ENCODE results near the gene LTO1.
A peak's percentile ranks its signal among the peaks of the same experiment; 100 is the strongest.

LTO1 gene

DNA sequence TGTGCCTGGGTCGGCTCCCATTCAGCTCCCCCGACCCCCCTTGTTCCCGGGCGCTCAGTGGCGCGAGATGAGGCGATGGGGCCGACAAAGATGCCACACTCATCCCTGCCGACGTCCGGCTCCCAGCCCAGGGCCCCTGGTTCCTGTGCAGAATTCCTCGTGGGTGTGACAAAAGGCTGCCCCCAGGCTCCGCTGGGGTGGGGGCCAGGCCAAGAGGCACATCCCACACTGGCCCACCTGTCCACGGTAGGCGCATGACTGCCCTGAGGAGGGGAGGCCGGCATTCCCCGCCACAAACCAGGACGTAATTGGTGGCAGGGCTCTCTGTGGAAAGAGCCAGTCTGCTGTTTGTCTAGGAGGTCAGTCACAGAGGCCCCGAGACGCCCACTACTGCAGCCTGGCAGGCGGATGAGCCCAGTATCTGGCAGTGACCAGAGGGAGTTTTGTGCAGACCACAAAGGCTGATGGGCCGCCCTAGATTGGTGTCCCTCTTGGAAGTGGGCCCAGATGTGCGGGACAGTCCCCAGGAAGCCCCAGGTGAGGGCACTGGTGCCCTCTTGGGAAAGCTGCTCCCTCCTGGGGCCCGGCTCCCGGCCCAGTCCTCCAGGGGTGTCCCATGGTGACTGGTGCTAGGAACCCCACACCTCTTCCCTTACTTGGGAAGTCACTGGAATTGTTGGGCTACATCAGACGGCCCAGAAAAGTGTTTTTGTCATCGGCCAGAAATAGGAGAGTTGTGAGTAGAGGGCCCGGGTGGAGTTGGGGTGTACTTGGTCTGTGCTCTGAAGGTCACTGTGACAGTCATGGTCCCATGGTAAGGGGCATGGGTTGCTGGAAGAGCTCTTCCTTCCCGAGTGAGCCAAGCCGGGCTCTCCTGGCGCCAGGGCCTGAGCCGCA lies 28.4 kb downstream of the LTO1 start:
- peak; percentile 33 for DNase-seq (ENCODE audit: low spot score)

DNA sequence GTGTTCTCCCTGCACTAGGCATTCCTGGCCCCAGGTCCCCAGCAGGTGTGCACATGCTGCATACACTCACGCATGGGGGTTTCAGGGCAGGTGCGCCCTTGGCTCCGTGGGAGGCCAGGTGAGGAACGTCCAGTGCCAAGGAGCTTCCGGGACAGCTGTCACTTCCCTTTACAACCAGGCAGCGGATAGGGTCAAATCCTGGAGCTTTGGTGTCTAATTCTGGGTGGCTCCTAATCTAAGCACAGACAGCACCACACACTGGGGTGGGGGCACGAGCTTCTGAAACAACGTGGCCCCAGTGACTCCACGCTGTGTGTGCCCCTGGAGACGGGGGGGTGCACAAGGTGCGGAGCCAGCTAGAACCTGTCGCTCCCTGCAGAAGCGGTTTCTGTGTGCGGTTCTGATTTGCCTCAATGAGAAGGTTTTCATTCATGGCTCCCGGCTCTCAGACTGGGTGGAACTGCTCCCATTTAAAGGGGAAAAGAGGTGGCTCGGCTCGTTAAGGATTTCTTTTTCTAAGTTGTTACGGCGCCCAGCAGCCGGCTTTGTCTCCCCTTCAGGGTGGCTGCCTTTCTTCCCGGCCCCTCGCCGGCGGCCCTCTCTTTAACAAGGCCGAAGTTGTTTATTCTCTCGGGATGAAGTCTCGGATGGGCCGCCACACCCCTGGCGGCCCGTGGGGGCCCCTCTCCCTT lies 29.2 kb downstream of the LTO1 start:
- DNase-seq (ENCODE audit: low spot score): peak; percentile 25

DNA sequence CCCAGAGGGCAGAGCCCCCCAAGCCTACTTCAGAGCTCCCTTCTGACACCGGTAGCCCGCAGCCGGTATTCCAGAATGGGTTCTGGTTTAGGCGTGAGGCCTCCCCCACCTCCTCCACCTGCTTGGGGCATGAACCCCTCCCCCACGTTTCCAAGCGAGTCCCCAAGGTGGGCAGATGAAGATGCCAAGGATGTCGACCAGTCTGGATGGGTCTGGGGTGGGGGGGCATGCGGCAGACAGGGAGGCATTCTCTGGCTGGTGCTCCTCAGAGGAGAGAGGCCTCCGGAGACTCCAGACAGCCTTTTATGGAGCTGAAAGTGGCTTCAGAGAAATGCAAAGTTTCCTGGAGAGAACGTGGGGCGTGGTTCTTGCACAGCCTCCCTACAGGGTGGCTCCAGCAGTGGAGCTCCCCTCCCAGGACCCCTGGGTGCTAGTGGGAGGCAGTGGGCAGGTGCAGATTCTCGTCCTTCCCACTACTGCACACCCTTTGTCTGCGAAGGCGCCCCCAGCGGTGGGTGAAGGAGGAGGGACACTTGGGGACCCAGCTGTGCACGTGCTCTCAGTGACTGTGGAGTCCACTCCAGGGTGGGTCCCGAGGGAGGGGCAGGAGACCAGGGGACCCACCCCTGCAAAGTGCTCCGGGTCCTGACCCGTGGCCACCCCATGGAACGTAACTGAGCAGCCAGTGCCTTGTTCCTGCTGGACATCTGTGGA lies 30.0 kb downstream of the LTO1 start:
- peak; percentile 66 for DNase-seq (ENCODE audit: low spot score)

DNA sequence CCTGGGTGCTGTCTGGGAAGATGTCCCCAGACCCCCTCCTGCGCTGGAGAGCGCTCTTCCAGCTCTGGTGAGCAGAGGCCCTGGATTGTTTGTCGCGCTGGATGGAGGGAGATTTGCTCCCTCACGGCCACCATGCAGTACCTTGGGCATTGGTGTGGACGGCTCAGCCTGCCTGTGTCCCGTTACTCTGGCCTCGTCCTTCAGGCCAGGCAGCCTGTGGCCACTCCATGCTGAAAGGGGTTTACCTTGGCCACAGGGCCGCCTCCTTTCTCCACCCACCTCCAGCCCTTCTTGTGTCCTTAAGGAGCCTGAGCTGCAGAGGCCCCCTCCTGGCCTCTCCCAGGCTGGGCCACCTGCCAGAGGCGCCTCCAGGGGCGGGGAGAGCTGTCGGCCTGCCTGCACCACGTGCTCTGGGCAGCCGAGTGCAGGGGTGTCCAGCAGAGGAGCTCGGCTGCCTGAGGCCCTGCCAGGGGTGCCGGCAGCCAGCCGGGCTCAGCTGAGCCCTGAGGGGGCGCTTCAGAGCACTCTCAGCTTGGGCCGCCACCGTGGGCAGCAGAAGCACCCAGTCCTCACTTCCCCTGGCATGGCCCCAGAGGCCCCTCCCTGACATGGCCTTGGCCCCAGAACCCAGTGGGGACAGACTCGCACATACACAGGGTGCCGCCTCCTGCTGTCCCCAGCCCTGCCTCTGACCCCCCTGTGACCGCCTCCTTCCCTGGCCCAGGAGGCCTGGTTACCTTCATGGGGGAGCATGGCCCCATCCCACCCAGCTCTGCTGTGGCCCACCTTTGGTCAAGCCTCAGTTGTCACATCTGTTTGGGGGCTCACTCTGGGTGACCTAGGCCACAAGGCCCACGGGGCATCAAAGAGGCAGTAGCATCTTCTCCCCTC lies 30.8 kb downstream of the LTO1 start:
- peak; percentile 64 for DNase-seq (ENCODE audit: low spot score)

DNA sequence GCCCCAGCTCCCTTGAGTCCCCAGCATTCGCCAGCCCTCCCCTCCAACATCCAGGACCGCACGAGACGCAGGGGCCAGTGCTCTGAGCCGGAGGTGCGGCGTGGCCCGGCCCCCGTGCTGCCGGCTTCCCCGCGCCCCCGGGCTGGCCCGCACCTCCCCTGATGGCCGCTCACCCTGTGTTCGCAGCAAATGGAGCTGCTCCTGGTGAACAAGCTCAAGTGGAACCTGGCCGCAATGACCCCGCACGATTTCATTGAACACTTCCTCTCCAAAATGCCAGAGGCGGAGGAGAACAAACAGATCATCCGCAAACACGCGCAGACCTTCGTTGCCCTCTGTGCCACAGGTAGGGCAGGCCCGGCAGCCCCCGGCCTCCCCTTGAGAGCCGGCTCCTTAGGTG lies 31.5 kb downstream of the LTO1 start:
- DNase-seq (ENCODE audit: low spot score): no peak

DNA sequence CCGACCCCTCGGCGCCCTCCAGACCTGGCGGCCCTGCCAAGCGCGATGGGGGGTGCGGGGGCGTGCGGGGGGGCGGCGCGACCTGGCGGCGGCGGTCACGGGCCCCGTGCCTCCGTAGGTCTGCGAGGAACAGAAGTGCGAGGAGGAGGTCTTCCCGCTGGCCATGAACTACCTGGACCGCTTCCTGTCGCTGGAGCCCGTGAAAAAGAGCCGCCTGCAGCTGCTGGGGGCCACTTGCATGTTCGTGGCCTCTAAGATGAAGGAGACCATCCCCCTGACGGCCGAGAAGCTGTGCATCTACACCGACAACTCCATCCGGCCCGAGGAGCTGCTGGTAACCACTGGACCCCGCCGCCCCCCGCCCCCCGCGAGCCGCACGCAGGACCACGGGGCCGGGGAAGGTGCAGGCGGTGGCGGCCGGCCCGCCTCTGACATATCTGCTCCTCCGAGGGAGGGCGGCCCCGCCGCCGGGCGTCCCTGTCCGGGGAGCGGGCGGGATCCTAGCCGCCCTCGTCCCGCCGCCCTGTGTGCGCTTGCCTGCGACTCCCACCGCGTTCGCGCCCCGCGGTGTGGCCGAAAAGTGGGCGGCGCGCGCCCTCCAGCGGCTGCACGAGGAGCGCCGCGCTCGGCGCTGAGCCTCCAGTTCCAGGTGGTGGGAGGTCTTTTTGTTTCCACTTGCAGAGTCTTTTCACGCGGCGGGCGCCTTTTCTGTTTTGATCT lies 32.1 kb downstream of the LTO1 start:
- peak; percentile 74 for DNase-seq (ENCODE audit: low spot score)

DNA sequence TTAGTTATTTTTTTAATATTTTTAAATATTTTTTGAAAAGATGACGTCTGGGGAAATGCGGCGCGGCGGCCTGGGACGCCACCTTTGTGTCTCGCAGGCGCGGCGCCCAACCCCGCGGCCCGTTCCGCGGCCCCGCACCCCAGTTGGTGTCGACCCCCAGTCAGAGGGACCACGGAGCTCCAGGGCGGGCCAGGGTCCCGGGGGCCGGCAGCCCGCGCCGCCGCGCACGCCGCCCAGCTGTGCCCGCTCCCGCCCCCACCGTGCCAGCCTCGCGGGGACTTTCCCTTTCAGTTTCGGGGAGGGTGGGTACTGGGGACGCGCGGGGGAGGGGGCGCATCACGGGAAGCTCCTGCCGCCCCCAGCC lies 32.6 kb downstream of the LTO1 start:
- no peak for DNase-seq (ENCODE audit: low spot score)

DNA sequence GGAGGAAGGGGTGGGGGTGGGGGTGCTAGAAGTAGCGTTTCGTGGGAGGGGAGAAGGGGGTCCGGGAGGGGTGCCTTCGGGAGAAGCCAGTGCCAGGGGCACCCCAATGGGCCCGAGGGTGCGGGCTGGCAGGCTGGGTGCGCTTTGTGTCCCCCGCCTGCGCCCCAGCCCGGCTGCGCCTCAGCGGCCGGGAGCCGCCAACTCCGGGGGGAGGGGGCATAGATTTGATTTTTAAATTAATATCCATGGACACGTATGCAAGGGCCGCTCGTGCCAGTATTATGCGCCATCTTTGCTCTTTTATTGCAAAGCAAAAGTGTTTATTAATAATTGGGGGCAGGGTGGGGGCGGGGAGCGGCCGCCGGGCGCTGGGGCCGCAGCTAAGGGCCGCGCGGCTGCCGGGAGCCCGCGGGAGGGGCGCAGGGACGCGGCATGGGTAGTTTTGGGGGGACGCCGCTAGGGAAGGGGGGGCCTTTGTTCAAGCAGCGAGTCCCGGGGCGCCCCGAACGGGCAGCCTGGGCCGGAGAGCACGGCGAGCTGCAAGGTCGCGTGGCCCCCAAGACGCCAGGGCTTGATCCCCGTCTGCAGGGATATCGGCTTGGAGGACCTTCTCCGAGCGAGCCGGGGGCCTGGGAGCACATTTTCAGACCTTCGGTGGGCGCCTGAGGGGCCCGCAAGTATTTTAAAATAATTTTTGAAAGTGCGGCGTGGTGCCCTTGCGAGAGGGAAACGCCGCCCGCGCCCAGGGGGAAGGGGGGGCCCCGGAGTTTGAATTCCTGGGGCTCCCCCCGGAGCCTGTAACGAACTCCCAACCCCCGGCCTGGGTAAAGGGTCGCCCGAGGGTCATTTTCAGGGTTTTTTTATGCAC lies 33.2 kb downstream of the LTO1 start:
- no peak for DNase-seq (ENCODE audit: low spot score)

DNA sequence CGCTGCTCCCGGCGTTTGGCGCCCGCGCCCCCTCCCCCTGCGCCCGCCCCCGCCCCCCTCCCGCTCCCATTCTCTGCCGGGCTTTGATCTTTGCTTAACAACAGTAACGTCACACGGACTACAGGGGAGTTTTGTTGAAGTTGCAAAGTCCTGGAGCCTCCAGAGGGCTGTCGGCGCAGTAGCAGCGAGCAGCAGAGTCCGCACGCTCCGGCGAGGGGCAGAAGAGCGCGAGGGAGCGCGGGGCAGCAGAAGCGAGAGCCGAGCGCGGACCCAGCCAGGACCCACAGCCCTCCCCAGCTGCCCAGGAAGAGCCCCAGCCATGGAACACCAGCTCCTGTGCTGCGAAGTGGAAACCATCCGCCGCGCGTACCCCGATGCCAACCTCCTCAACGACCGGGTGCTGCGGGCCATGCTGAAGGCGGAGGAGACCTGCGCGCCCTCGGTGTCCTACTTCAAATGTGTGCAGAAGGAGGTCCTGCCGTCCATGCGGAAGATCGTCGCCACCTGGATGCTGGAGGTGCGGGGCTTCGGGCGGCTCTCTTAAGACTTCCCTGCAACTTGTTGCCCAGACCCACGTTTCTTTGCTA lies 34.1 kb downstream of the LTO1 start, which contains the start of gene CCND1:
Gene CCND1 (plus strand): TSS at position 162 of the 587 bp plus-strand sequence. CDS start 158 bp downstream, at position 320.
- DNase-seq (ENCODE audit: low spot score): peak; percentile 94

DNA sequence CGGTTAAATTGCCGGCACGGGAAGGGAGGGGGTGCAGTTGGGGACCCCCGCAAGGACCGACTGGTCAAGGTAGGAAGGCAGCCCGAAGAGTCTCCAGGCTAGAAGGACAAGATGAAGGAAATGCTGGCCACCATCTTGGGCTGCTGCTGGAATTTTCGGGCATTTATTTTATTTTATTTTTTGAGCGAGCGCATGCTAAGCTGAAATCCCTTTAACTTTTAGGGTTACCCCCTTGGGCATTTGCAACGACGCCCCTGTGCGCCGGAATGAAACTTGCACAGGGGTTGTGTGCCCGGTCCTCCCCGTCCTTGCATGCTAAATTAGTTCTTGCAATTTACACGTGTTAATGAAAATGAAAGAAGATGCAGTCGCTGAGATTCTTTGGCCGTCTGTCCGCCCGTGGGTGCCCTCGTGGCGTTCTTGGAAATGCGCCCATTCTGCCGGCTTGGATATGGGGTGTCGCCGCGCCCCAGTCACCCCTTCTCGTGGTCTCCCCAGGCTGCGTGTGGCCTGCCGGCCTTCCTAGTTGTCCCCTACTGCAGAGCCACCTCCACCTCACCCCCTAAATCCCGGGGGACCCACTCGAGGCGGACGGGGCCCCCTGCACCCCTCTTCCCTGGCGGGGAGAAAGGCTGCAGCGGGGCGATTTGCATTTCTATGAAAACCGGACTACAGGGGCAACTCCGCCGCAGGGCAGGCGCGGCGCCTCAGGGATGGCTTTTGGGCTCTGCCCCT lies 34.7 kb downstream of the LTO1 start:
- DNase-seq (ENCODE audit: low spot score): peak; percentile 45

DNA sequence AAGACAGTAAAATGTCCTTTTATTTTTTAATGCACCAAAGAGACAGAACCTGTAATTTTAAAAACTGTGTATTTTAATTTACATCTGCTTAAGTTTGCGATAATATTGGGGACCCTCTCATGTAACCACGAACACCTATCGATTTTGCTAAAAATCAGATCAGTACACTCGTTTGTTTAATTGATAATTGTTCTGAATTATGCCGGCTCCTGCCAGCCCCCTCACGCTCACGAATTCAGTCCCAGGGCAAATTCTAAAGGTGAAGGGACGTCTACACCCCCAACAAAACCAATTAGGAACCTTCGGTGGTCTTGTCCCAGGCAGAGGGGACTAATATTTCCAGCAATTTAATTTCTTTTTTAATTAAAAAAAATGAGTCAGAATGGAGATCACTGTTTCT lies 35.3 kb downstream of the LTO1 start:
- DNase-seq (ENCODE audit: low spot score): peak; percentile 29

DNA sequence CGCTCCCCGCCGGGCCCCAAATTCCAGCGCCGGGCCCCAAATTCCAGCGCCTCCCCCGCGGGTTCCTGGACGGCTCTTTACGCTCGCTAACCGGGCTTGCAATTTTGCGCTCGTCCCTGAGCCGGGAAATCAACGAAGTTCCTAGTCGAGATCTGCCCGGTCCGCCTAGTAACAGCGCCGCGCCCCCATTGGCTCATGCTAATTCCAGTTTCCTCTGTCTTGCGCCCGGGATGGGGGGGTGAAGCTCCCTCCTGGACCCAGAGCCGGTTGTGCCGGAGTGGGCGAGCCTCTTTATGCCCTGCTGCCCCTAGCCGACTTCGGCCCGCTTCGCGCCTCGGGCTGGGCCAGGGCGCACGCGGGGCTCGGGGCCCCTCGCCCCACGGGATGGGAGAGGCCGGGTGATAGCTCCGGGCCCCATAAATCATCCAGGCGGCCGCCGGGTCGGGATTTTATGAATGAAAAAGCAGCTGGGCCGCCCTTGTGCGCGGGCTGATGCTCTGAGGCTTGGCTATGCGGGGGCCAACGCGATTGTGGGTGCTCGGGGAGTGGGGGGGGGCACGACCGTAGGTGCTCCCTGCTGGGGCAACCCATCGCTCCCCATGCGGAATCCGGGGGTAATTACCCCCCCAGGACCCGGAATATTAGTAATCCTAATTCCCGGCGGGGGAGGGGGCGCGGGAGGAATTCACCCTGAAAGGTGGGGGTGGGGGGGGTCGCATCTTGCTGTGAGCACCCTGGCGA lies 36.0 kb downstream of the LTO1 start:
- DNase-seq (ENCODE audit: low spot score): peak; percentile 97

DNA sequence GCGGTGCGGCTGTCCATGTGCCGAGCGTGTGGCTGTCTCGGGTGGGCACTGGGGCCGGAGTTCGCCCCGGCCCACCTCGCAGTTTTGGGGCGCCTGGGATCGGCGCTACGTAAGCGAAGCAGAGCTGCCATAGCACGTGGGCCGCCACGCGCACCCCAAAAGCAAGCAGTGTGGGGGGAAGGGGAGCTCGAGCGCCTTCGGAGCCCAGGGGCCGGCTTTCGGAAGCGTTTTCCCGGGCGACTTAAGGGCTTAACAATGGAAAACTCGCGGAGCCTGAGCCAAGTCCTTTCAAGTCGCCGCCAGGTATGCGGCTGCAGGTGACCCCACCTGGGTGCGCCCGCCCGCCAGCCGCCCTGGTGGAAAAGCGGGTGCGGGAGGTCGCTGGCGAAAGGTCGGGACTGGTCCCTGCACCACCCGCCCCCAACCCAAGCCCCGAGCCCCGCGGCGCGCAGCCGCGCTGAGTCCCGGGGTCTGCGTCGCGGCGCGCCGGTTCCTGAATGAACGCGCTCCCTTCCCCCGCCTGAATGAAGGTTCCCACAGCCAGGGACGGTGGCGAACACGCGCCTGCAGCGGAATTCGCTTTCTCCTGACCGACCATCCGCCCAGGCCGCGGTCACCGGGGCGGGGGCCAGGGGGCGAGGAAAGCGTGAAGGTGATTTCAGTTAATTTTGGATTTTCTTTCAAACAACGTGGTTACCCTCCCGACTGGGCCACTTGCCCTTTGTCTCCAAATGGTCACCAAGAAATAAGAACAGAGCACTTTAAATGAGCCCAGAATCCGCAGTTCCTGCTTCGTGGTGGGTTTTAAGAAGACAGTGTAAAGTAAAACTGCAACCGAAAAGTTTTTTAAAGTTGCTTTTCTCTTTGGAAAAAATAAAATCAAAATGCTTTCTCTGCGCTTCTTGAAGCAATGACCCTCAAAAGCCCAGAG lies 36.9 kb downstream of the LTO1 start:
- peak; percentile 84 for DNase-seq (ENCODE audit: low spot score)

DNA sequence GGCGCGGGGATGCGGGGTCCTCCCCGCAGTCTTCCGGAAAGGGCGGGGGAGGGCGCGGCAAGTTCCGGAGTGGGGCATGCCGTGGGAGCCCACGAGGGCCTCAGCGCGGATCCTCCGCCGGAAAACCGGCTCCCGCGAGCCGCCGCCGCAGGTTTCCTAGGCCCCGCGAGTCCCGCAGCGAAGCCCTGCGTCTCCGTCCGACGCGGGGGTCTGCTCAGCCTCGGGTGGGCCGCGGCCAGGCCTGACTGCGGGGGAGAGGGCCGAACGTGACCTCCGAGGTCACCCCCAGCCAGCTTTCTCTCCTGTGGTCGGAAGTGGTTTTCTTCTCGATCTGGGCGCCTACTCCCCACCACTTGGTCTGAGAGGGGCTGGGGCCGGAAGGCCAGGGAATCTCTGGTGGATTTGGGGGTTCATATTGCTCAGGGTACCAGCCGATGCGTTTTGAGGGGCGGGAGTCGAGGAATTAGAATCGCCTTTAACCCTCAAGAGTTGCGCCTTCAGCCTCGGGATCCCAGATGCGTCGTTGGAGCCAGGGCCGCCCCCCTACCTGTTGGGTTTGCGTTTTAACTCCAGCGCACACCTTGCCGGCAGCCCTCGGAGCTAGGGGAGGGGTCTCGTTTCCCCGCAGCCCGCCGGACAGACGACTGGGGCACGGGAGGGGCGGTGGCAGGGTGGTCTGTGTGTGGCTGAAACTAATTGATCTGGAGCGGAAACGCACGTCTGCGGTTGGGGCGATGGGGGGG lies 37.8 kb downstream of the LTO1 start:
- peak; percentile 47 for DNase-seq (ENCODE audit: low spot score)

DNA sequence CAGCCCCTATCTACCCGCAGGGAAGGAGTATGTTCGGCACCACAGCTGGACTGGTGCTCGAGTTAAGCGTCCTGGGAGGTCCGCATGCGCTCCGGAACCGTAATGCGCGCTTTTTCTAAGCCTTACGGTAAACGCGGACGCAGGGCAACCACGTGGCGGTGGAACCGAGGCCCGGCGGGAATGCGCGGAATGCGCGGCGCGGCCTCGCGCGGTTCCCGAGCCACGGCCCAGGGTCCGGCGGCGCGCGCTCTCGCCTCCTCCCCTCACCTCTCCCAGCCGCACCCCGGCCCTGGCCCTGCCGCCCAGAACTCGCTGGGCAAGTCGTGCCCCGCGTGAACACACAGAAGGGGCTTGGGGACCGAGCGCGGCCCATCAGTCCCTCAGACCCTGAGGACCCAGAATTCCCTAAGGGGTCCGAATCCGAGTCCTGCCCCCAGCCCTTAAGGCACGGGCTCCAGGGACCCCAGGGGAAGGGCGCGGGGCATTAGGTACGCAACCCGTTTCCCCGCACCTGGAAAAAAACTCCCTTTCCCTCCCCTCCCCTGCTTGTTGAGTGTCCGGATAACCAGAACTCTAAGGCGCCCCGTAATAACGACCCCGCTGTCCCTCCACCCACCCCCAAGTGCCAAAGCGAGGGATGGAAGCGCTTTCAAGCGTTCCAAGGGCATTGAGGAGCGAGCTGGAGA lies 38.5 kb downstream of the LTO1 start:
- DNase-seq (ENCODE audit: low spot score): peak; percentile 87
